A549 treated with RU486 at 1 μM for 4 hours (cell line): ENCODE data around the gene HMBS. TPM values are rescaled to one million over a fixed set of nuclear protein-coding genes. Genes with fewer than 3 reads are reported as not detected.

Experiments used
- total RNA-seq: library from RNA; stranded (reverse); fragments of 200-300 nt; extraction: Qiagen RNA extraction; gene quantifications from 5 replicates; pipeline ENCODE4 v1.2.3, GENCODE V29; 2022; ENCODE audit warnings: low read depth

HMBS gene
- total RNA-seq = 45.4 to 52.9 TPM (median 51.2 TPM) in 5 replicates

DNA sequence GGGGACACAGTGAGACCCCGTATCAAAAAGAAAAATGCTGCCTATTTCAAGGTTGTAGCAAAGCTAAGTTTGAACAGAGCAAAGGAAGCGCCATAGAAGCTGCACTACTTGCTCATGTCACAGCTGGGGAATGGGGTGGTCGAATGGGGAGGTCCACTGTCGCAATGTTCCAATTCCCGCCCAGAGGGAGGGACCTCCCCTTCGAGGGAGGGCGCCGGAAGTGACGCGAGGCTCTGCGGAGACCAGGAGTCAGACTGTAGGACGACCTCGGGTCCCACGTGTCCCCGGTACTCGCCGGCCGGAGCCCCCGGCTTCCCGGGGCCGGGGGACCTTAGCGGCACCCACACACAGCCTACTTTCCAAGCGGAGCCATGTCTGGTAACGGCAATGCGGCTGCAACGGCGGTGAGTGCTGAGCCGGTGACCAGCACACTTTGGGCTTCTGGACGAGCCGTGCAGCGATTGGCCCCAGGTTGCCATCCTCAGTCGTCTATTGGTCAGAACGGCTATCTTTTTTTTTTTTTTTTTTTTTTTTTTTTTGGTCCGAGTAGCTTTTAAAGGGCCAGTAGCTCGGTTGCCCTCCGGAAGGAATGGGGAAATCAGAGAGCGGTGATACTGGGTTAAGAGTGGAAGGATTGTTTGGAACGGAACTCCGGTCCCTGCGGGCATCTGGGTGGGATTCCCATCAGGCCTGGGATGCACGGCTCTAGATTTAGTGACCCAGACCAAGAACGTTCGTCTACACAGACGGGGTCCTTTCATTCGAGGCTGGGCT, at the start of gene HMBS:
Gene HMBS (plus strand): TSS at position 219 of the 774 bp plus-strand sequence. CDS start 153 bp downstream, at position 372.

GRCh38 chr11:119057000-119057769, 27.5 kb upstream of the HMBS start, which contains the start of gene HYOU1:
HYOU1 (minus strand) TSS chr11:119057205; CDS start chr11:119056160, 1,045 bp downstream.

GRCh38 chr11:119067371-119068222, 17.1 kb upstream of the HMBS start, which contains the start of gene VPS11:
VPS11 (plus strand) TSS chr11:119067818; CDS start chr11:119067824, 6 bp downstream.

GRCh38 chr11:119101759-119102423, 17.2 kb downstream of the HMBS start, which contains the start of gene DPAGT1:
DPAGT1 (minus strand) TSS chr11:119101853; CDS start chr11:119101655, 198 bp downstream.

DNA sequence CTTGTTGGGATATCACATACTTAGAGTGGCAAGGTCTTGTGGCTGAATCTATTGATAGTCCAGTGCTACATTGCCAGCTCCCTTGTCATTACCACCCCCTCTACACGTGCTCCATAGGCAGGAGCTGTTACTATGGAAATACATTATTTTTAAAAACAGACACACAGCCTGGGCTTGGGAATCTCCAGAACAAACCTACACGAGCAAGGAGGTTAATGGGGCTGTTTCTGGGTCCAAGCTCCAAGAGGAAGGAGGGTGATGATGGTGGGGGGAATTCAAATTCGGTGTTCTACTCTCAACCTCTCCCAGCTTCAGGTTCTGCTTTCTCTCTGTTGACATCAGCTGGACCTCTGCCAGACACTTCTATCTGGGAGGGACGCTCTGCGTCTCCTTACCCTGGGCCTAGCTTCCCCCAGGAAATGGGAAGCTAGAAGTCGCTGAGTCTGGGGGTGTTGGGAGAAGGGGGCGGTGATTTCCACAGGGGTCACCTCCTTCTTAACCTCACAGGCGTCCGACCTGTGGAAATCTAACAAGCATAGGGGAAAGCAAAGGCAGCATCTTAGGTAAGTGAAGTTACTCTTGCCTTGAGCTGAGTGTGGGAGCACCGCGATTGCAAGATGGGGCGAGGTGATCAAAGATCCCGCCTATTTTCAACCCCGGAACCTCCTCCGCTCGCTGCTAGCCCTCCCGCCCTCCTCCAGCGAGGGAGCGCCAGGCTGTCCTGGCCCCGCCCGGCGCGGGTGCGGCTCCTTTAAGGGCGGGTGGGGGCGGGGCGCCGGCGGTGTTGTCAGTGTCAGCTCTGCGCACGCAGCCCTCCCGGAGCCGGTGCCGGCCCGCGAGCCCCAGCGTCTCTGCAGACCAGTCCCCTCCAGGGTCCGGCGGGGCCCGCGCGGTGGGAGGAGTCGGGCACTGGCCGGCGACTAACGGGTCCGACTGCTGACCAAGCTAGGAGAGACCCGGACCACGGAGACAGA, 22.2 kb downstream of the HMBS start, which contains the start of gene C2CD2L:
Gene C2CD2L (plus strand): TSS at position 781 of the 974 bp plus-strand sequence. CDS start 398 bp downstream, outside the sequence.

GRCh38 chr11:119121008-119121810, 36.5 kb downstream of the HMBS start, which contains the start of gene HINFP:
HINFP (plus strand) TSS chr11:119121580; CDS start chr11:119126945, 5,365 bp downstream.

Other genes starting within 250 kb of the HMBS start
- 0.03 to 0.08 TPM (median 0.07 TPM) in 5 replicates for gene CXCR5, start 201.0 kb upstream of the HMBS start, total RNA-seq
- 79.4 to 170 TPM (median 137 TPM) in 5 replicates for gene BCL9L, start 159.0 kb upstream of the HMBS start, total RNA-seq
- gene UPK2, start 128.6 kb upstream of the HMBS start, total RNA-seq = 0.33 to 0.97 TPM (median 0.69 TPM) in 5 replicates
- not detected in 5 replicates for gene FOXR1, start 113.1 kb upstream of the HMBS start, total RNA-seq
- 11.1 to 17.5 TPM (median 11.5 TPM) in 5 replicates for gene CENATAC, start 86.7 kb upstream of the HMBS start, total RNA-seq
- gene RPS25, start 66.5 kb upstream of the HMBS start, total RNA-seq = 803 to 1,150 TPM (median 842 TPM) in 5 replicates
- 57.4 to 67.3 TPM (median 60.5 TPM) in 5 replicates for gene TRAPPC4, start 66.1 kb upstream of the HMBS start, total RNA-seq
- gene SLC37A4, start 54.0 kb upstream of the HMBS start, total RNA-seq = 10.0 to 12.1 TPM (median 10.8 TPM) in 5 replicates
- gene HYOU1, start 27.7 kb upstream of the HMBS start, total RNA-seq = 39.6 to 50.0 TPM (median 47.3 TPM) in 5 replicates
- gene VPS11, start 17.1 kb upstream of the HMBS start, total RNA-seq = 7.9 to 17.2 TPM (median 11.4 TPM) in 5 replicates
- 33.0 to 40.4 TPM (median 38.6 TPM) in 5 replicates for gene DPAGT1, start 17.0 kb downstream of the HMBS start, total RNA-seq
- gene C2CD2L, start 22.5 kb downstream of the HMBS start, total RNA-seq = 4.9 to 7.1 TPM (median 6.0 TPM) in 5 replicates
- gene HINFP, start 36.7 kb downstream of the HMBS start, total RNA-seq = 9.7 to 11.5 TPM (median 11.0 TPM) in 5 replicates
- 0.18 to 0.37 TPM (median 0.21 TPM) in 5 replicates for gene ABCG4, start 64.2 kb downstream of the HMBS start, total RNA-seq
- gene NLRX1, start 83.8 kb downstream of the HMBS start, total RNA-seq = 7.5 to 12.3 TPM (median 10.4 TPM) in 5 replicates
- 0.13 to 0.47 TPM (median 0.21 TPM) in 3 of 5 replicates, not detected in the others for gene NHERF4, start 100.6 kb downstream of the HMBS start, total RNA-seq
- gene CBL, start 121.5 kb downstream of the HMBS start, total RNA-seq = 5.5 to 9.3 TPM (median 9.0 TPM) in 5 replicates
- 9.4 to 11.7 TPM (median 10.6 TPM) in 5 replicates for gene MCAM, start 232.2 kb downstream of the HMBS start, total RNA-seq
- 27.6 to 41.9 TPM (median 37.2 TPM) in 5 replicates for gene RNF26, start 249.6 kb downstream of the HMBS start, total RNA-seq